Eye (tissue), 1 donor: ENCODE results near the gene PTH2.
"Not testable (repeated sequence)": the region's sequence is repeated elsewhere in the genome, so short reads cannot be mapped to it uniquely, and the experiment has no call there.

ENCODE experiments used
- DNase-seq: peaks from one replicate; pipeline ENCODE4 v3.0.0-alpha.2; 2015

Gene PTH2

DNA sequence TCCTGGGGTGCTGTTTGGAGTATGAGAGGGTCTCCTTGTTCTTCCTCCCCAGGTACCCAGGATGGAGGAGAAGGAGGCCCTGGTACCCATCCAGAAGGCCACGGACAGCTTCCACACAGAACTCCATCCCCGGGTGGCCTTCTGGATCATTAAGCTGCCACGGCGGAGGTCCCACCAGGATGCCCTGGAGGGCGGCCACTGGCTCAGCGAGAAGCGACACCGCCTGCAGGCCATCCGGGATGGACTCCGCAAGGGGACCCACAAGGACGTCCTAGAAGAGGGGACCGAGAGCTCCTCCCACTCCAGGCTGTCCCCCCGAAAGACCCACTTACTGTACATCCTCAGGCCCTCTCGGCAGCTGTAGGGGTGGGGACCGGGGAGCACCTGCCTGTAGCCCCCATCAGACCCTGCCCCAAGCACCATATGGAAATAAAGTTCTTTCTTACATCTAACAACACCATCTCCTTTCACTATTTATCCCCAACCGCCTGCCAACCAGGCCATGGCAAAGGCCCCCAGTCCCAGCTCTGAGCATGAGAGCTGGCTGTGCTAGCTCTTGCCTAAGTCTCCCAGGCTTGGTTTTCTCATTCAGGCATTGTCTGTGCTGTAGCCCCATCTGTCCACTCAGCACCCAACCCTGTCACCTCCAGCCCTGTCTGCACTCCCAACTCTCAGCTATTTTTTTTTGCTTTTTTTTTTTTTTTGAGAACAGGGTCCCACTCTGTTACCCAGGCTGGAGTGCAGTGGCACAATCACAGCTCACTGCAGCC, 48.4 kb downstream of the PTH2 start:
- DNase-seq: no peak

- DNase-seq: not testable (repeated sequence)
Observed at GRCh38 chr19:49373174-49373573, 50.1 kb downstream of the PTH2 start.
